ENCODE data around the gene SEPTIN3. TPM values are rescaled to one million over a fixed set of nuclear protein-coding genes. Genes with fewer than 3 reads are reported as not detected.

Gene SEPTIN3
- total and polyA plus RNA-seq, 2 donors from 2014 or later = 0.22 to 0.49 TPM

DNA sequence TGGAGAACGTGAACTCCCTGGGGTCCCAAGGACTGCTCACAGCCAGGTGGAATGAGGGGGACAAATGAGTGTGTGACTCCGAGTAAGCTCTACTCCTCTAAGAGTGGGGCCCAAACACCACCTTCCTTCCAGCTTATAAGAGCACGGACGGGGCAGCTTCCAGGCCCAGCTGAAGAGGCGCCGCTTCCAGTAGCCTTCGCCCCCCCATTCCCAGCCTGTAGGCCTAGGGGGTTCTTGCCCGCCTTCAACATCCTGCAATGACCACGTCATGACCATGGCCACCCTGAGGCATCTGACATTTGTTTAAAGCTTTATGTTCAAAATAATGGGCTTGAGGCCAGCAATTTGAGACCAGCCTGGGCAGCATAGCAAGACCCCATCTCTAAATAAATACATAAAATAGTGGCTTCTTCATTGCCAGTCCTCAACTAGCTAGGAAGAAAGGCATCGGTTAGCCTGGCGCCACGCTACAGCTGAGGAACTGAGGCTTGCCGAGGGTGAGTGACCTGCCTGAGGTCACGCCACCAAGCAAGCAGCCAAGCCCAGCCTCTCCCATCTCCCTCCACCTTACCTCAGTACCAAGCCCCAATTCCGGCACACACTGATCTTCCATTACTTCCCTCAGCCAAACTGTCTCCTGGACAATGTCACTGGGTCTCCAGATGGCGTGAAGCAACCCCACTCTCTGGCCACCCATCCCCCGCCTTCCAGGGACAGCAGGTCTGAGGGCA lies 34.8 kb upstream of the SEPTIN3 start:
- Histone ChIP-seq H3K27ac (ENCODE audit: low read depth in 2 of 2, low read length in 2 of 2) (no peak overlapping the region), H3K36me3 (ENCODE audit: control insufficient read depth in 2 of 3, insufficient read depth in 3 of 3, low read length in 3 of 3) (no peaks in the 10 kb centered on the region), H3K27me3 (ENCODE audit: control insufficient read depth, insufficient read depth, low read length) (no peaks in the 10 kb centered on the region), H3K4me3 (ENCODE audit: low read length in 3 of 3) (no peak overlapping the region), H3K9ac (ENCODE audit: low read length in 3 of 3) (no peak overlapping the region), H3K4me1 (ENCODE audit: control insufficient read depth in 2 of 3, insufficient read depth in 2 of 3, low read depth in 1 of 3, low read length in 3 of 3) (no peaks in the 10 kb centered on the region), H3K9me3 (ENCODE audit: control insufficient read depth in 2 of 3, insufficient read depth in 1 of 3, low read length in 3 of 3) (no peaks in the 10 kb centered on the region)
- intact Hi-C loops (cut with DNase I) = no loop called here
- DNase-seq = peak in 1 of 5 donors; percentile 41
- TF ChIP-seq CTCF (IDR thresholded peaks at IDR 0.05; ENCODE audit: borderline replicate concordance, extremely low read depth, insufficient read depth) = no peak
- FAIRE-seq = no peak

DNA sequence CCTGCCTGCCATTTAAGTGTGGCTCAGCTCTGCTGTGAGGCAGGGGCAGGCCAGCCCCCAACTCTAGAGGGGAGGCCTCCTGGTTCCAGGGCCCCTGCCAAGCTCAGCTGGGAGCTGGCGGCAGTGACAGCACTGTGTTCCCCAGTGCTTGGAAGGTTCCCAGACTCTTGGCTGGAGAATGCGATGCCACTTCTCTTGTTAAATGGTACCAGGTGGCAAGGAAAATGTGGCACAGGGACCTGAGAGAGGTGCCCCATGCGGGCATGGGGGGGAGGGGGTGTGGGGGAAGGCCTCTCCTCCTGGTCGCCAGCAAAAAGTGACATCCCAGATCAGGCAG lies 34.3 kb upstream of the SEPTIN3 start:
- H3K27me3 ChIP-seq (ENCODE audit: control insufficient read depth, insufficient read depth, low read length) = no peaks in the 10 kb centered on the region
- no peak overlapping the region for H3K4me3 ChIP-seq (ENCODE audit: low read length in 3 of 3)
- intact Hi-C loops (cut with DNase I) = no loop called here
- H3K9ac ChIP-seq (ENCODE audit: low read length in 3 of 3) = no peak overlapping the region
- no peak overlapping the region for H3K27ac ChIP-seq (ENCODE audit: low read depth in 2 of 2, low read length in 2 of 2)
- H3K36me3 ChIP-seq (ENCODE audit: control insufficient read depth in 2 of 3, insufficient read depth in 3 of 3, low read length in 3 of 3) = no peaks in the 10 kb centered on the region
- H3K4me1 ChIP-seq (ENCODE audit: control insufficient read depth in 2 of 3, insufficient read depth in 2 of 3, low read depth in 1 of 3, low read length in 3 of 3) = no peaks in the 10 kb centered on the region
- no peaks in the 10 kb centered on the region for H3K9me3 ChIP-seq (ENCODE audit: control insufficient read depth in 2 of 3, insufficient read depth in 1 of 3, low read length in 3 of 3)
- TF ChIP-seq CTCF (IDR thresholded peaks at IDR 0.05; ENCODE audit: borderline replicate concordance, extremely low read depth, insufficient read depth) = no peak
- DNase-seq = no peak
- no peak for FAIRE-seq

- FAIRE-seq = no peak
- H3K4me1 ChIP-seq (ENCODE audit: control insufficient read depth in 2 of 3, insufficient read depth in 2 of 3, low read depth in 1 of 3, low read length in 3 of 3) = no peaks in the 10 kb centered on the region
- DNase-seq = no peak
- H3K4me3 ChIP-seq (ENCODE audit: low read length in 3 of 3) = no peak overlapping the region
- intact Hi-C loops (cut with DNase I) = no loop called here
- H3K36me3 ChIP-seq (ENCODE audit: control insufficient read depth in 2 of 3, insufficient read depth in 3 of 3, low read length in 3 of 3) = no peaks in the 10 kb centered on the region
- H3K27me3 ChIP-seq (ENCODE audit: control insufficient read depth, insufficient read depth, low read length) = no peaks in the 10 kb centered on the region
- no peak overlapping the region for H3K9ac ChIP-seq (ENCODE audit: low read length in 3 of 3)
- no peaks in the 10 kb centered on the region for H3K9me3 ChIP-seq (ENCODE audit: control insufficient read depth in 2 of 3, insufficient read depth in 1 of 3, low read length in 3 of 3)
- no peak overlapping the region for H3K27ac ChIP-seq (ENCODE audit: low read depth in 2 of 2, low read length in 2 of 2)
- TF ChIP-seq CTCF (IDR thresholded peaks at IDR 0.05; ENCODE audit: borderline replicate concordance, extremely low read depth, insufficient read depth) = no peak
Measured at GRCh38 chr22:41935509-41935908, 33.7 kb upstream of the SEPTIN3 start.

- H3K36me3 ChIP-seq (ENCODE audit: control insufficient read depth in 2 of 3, insufficient read depth in 3 of 3, low read length in 3 of 3) = no peaks in the 10 kb centered on the region
- no peaks in the 10 kb centered on the region for H3K9me3 ChIP-seq (ENCODE audit: control insufficient read depth in 2 of 3, insufficient read depth in 1 of 3, low read length in 3 of 3)
- TF ChIP-seq CTCF (IDR thresholded peaks at IDR 0.05; ENCODE audit: borderline replicate concordance, extremely low read depth, insufficient read depth) = no peak
- no peak overlapping the region for H3K9ac ChIP-seq (ENCODE audit: low read length in 3 of 3)
- H3K4me3 ChIP-seq (ENCODE audit: low read length in 3 of 3) = no peak overlapping the region
- no peak overlapping the region for H3K27ac ChIP-seq (ENCODE audit: low read depth in 2 of 2, low read length in 2 of 2)
- no peaks in the 10 kb centered on the region for H3K27me3 ChIP-seq (ENCODE audit: control insufficient read depth, insufficient read depth, low read length)
- intact Hi-C loops (cut with DNase I) = no loop called here
- FAIRE-seq = no peak
- H3K4me1 ChIP-seq (ENCODE audit: control insufficient read depth in 2 of 3, insufficient read depth in 2 of 3, low read depth in 1 of 3, low read length in 3 of 3) = peaks cover 0 to 7% (median 0%) of the 10 kb centered on the region in 3 donors
- DNase-seq = no peak
Measured at GRCh38 chr22:41936894-41937169, 32.4 kb upstream of the SEPTIN3 start.
